SJSA1 (cell line): ENCODE measurements around the gene ZBTB16. TPM values are rescaled to one million over a fixed set of nuclear protein-coding genes. Genes with fewer than 3 reads are reported as not detected.

Experiments
- DNase-seq, 2 experiments: peaks; one replicate each; pipeline ENCODE4 v3.0.0-alpha.2; 2015 to 2020; ENCODE audit warnings: low spot score in 2 of 2, low read depth in 1 of 2
- H3K27ac ChIP-seq: fragments of 250-450 bp; sonication (Bioruptor Pico); 2 replicates; pipeline ENCODE4 v1.5.1; 2020; ENCODE audit warnings: mild to moderate bottlenecking, moderate library complexity
- H3K27me3 ChIP-seq: fragments of 250-450 bp; sonication (Bioruptor Pico); replicated peaks from 2 replicates; pipeline ENCODE4 v1.5.1; 2020; ENCODE audit warnings: mild to moderate bottlenecking, moderate library complexity
- H3K36me3 ChIP-seq: fragments of 250-450 bp; sonication (Bioruptor Pico); 2 replicates; pipeline ENCODE4 v1.5.1; 2020; ENCODE audit warnings: mild to moderate bottlenecking
- H3K4me1 ChIP-seq: fragments of 250-450 bp; sonication (Bioruptor Pico); replicated peaks from 2 replicates; pipeline ENCODE4 v1.6.1; 2021; ENCODE audit warnings: mild to moderate bottlenecking
- H3K4me3 ChIP-seq: fragments of 250-450 bp; sonication (Bioruptor Pico); 2 replicates; pipeline ENCODE4 v1.5.1; 2020; ENCODE audit warnings: mild to moderate bottlenecking
- H3K9me3 ChIP-seq: fragments of 250-450 bp; sonication (Bioruptor Pico); replicated peaks from 2 replicates; pipeline ENCODE4 v1.5.1; 2020; ENCODE audit warnings: mild to moderate bottlenecking
- total RNA-seq: library from RNA; depleted of rRNA; stranded (reverse); fragments of >200 nt; shearing (Covaris generic); gene quantifications from 2 replicates; pipeline ENCODE4 v1.2.3, GENCODE V29; 2014

Gene ZBTB16
- total RNA-seq, 1 experiment from 2014 or later, result not detected

GRCh38 chr11:114098927-114099326 lies 39.4 kb downstream of the ZBTB16 start:
- Histone ChIP-seq H3K4me1 (no peaks in the 10 kb centered on the region), H3K27ac (no peak overlapping the region), H3K9me3 (no peaks in the 10 kb centered on the region), H3K36me3 (no peaks in the 10 kb centered on the region), H3K4me3 (no peak overlapping the region), H3K27me3 (no peaks in the 10 kb centered on the region)
- no peak for DNase-seq

- Histone ChIP-seq H3K36me3 (no peaks in the 10 kb centered on the region), H3K4me3 (no peak overlapping the region), H3K9me3 (no peaks in the 10 kb centered on the region), H3K27ac (no peak overlapping the region), H3K4me1 (no peaks in the 10 kb centered on the region), H3K27me3 (no peaks in the 10 kb centered on the region)
- DNase-seq, result no peak
Observed at GRCh38 chr11:114099392-114100178, 40.1 kb downstream of the ZBTB16 start.

GRCh38 chr11:114102993-114103896 lies 43.7 kb downstream of the ZBTB16 start:
- no peak for DNase-seq
- Histone ChIP-seq H3K27ac (no peak overlapping the region), H3K9me3 (no peaks in the 10 kb centered on the region)

GRCh38 chr11:114105611-114106010 lies 46.1 kb downstream of the ZBTB16 start:
- DNase-seq, result no peak
- Histone ChIP-seq H3K27me3 (0 out of 2 replicates have a peak, but pooled peaks cover 1% of the 10 kb centered on the region), H3K36me3 (no peaks in the 10 kb centered on the region), H3K4me1 (no peaks in the 10 kb centered on the region), H3K4me3 (no peak overlapping the region), H3K9me3 (no peaks in the 10 kb centered on the region), H3K27ac (no peak overlapping the region)

More at GRCh38 chr11:114102993-114103896, 43.7 kb downstream of the ZBTB16 start:
- no peaks in the 10 kb centered on the region for H3K27me3 ChIP-seq
- H3K4me1 ChIP-seq, result no peaks in the 10 kb centered on the region
- no peaks in the 10 kb centered on the region for H3K36me3 ChIP-seq
- no peak overlapping the region for H3K4me3 ChIP-seq

- 0 out of 2 replicates have a peak, but pooled peaks cover 4% of the 10 kb centered on the region for H3K27me3 ChIP-seq
- no peaks in the 10 kb centered on the region for H3K4me1 ChIP-seq
- DNase-seq, result no peak
- no peak overlapping the region for H3K27ac ChIP-seq
- no peaks in the 10 kb centered on the region for H3K36me3 ChIP-seq
- no peak overlapping the region for H3K4me3 ChIP-seq
- H3K9me3 ChIP-seq, result no peaks in the 10 kb centered on the region
Observed at GRCh38 chr11:114106047-114106446, 46.5 kb downstream of the ZBTB16 start.

GRCh38 chr11:114106986-114107385 lies 47.5 kb downstream of the ZBTB16 start:
- no peaks in the 10 kb centered on the region for H3K36me3 ChIP-seq
- DNase-seq, result no peak
- peaks cover 5% of the 10 kb centered on the region; the same call in 1 of the 2 replicates for H3K27me3 ChIP-seq
- no peaks in the 10 kb centered on the region for H3K9me3 ChIP-seq
- H3K27ac ChIP-seq, result no peak overlapping the region
- H3K4me1 ChIP-seq, result no peaks in the 10 kb centered on the region
- no peak overlapping the region for H3K4me3 ChIP-seq

- peaks cover 7% of the 10 kb centered on the region; the same call in 1 of the 2 replicates for H3K27me3 ChIP-seq
- no peaks in the 10 kb centered on the region for H3K4me1 ChIP-seq
- H3K36me3 ChIP-seq, result no peaks in the 10 kb centered on the region
- H3K4me3 ChIP-seq, result no peak overlapping the region
- no peak overlapping the region for H3K27ac ChIP-seq
- no peaks in the 10 kb centered on the region for H3K9me3 ChIP-seq
- no peak for DNase-seq
Observed at GRCh38 chr11:114108501-114109205, 49.1 kb downstream of the ZBTB16 start.

- peaks cover 7% of the 10 kb centered on the region; the same call in 1 of the 2 replicates for H3K27me3 ChIP-seq
Observed at GRCh38 chr11:114109206-114110090, 49.9 kb downstream of the ZBTB16 start.

GRCh38 chr11:114110123-114110522 lies 50.6 kb downstream of the ZBTB16 start:
- peaks cover 7% of the 10 kb centered on the region; the same call in 1 of the 2 replicates for H3K27me3 ChIP-seq
- no peaks in the 10 kb centered on the region for H3K9me3 ChIP-seq
- no peaks in the 10 kb centered on the region for H3K4me1 ChIP-seq
- no peaks in the 10 kb centered on the region for H3K36me3 ChIP-seq
- DNase-seq, result no peak
- H3K27ac ChIP-seq, result no peak overlapping the region
- H3K4me3 ChIP-seq, result no peak overlapping the region

More at GRCh38 chr11:114109206-114110090, 49.9 kb downstream of the ZBTB16 start:
- no peak overlapping the region for H3K4me3 ChIP-seq
- H3K4me1 ChIP-seq, result no peaks in the 10 kb centered on the region
- H3K27ac ChIP-seq, result no peak overlapping the region
- no peaks in the 10 kb centered on the region for H3K9me3 ChIP-seq
- no peaks in the 10 kb centered on the region for H3K36me3 ChIP-seq
- no peak for DNase-seq

- Histone ChIP-seq H3K4me3 (no peak overlapping the region), H3K4me1 (no peaks in the 10 kb centered on the region), H3K27me3 (peaks cover 7% of the 10 kb centered on the region; the same call in 1 of the 2 replicates), H3K36me3 (no peaks in the 10 kb centered on the region), H3K27ac (no peak overlapping the region), H3K9me3 (no peaks in the 10 kb centered on the region)
- peak in 1 of 2 experiments; percentile 1 for DNase-seq
Observed at GRCh38 chr11:114110952-114111947, 51.7 kb downstream of the ZBTB16 start.

- no peak for DNase-seq
Observed at GRCh38 chr11:114115451-114115928, 56.0 kb downstream of the ZBTB16 start.

More at GRCh38 chr11:114115451-114115928, 56.0 kb downstream of the ZBTB16 start:
- Histone ChIP-seq H3K9me3 (no peaks in the 10 kb centered on the region), H3K4me1 (no peaks in the 10 kb centered on the region), H3K36me3 (no peaks in the 10 kb centered on the region), H3K27ac (no peak overlapping the region), H3K27me3 (peaks cover 7% of the 10 kb centered on the region; the same call in 1 of the 2 replicates), H3K4me3 (no peak overlapping the region)
